B cell (primary cell): Measurements from ENCODE around the gene RNF148.

ENCODE experiments used
- CTCF ChIP-seq: fragments of 200-600 bp; IDR thresholded peaks from one replicate; pipeline ENCODE4 v1.8.0; 2022; ENCODE audit warnings: antibody characterized with exemption, mild to moderate bottlenecking
- EZH2 ChIP-seq: IDR thresholded peaks from 2 replicates; pipeline ENCODE4 v1.6.1; 2012; ENCODE audit warnings: borderline replicate concordance, low read depth, mild to moderate bottlenecking, moderate library complexity, low read length; ENCODE audit not compliant: insufficient read depth, poor library complexity, severe bottlenecking

- TF ChIP-seq CTCF (no peak), EZH2 (no peak)
Measured at GRCh38 chr7:122709930-122710646, 7.4 kb upstream of the RNF148 start.
